Natural killer cell (primary cell): Measurements from ENCODE around the gene CASP9. TPM values are rescaled to one million over a fixed set of nuclear protein-coding genes. Genes with fewer than 3 reads are reported as not detected.

ENCODE experiments used
- ATAC-seq, 3 donors: fragments of 150-1000 bp in 2 of 3; fragments of 200-7000 bp in 1 of 3; cut with Tn5 transposase; 1 replicate in 1 of 3; 2 replicates in 2 of 3; pipeline ENCODE4 v1.10.0; 2021; ENCODE audit warnings: mild to moderate bottlenecking in 2 of 3, moderate library complexity in 2 of 3
- DNase-seq, 2 donors: peaks; one replicate each; pipeline versions ENCODE4 v3.0.0 to v3.0.0-alpha.2; 2013 to 2021; ENCODE audit warnings: mixed read lengths in 1 of 2
- H3K27ac ChIP-seq: one replicate; pipeline ENCODE4 v1.5.1; 2013; ENCODE audit warnings: mild to moderate bottlenecking, low read length
- H3K27me3 ChIP-seq: one replicate; pipeline ENCODE4 v1.6.1; 2013; ENCODE audit warnings: low read length; ENCODE audit not compliant: control insufficient read depth, insufficient read depth
- H3K36me3 ChIP-seq: one replicate; pipeline ENCODE4 v1.6.1; 2013; ENCODE audit warnings: low read length; ENCODE audit not compliant: control insufficient read depth, insufficient read depth
- H3K4me1 ChIP-seq: one replicate; pipeline ENCODE4 v1.6.1; 2013; ENCODE audit warnings: low read length; ENCODE audit not compliant: control insufficient read depth, insufficient read depth
- H3K4me3 ChIP-seq: one replicate; pipeline ENCODE4 v1.5.1; 2013; ENCODE audit warnings: low read length
- H3K9me3 ChIP-seq: one replicate; pipeline ENCODE4 v1.6.1; 2013; ENCODE audit warnings: low read length; ENCODE audit not compliant: control insufficient read depth, insufficient read depth
- H3K27ac Mint-ChIP-seq, 2 donors: one replicate each; pipeline ENCODE4 v1.8.0; 2022; ENCODE audit warnings: mild to moderate bottlenecking in 2 of 2, mixed read lengths in 2 of 2, moderate library complexity in 1 of 2
- H3K27me3 Mint-ChIP-seq, 2 donors: one replicate each; pipeline ENCODE4 v1.8.0; 2022; ENCODE audit warnings: low read depth in 2 of 2, mixed read lengths in 2 of 2
- H3K36me3 Mint-ChIP-seq: one replicate; pipeline ENCODE4 v1.8.0; 2022; ENCODE audit warnings: mixed read lengths
- H3K4me1 Mint-ChIP-seq, 2 donors: one replicate each; pipeline ENCODE4 v1.8.0; 2022; ENCODE audit warnings: mixed read lengths in 2 of 2
- H3K4me3 Mint-ChIP-seq: one replicate; pipeline ENCODE4 v1.8.0; 2022; ENCODE audit warnings: mild to moderate bottlenecking, moderate library complexity, mixed read lengths
- H3K9me3 Mint-ChIP-seq, 2 donors: one replicate each; pipeline ENCODE4 v1.8.0; 2022; ENCODE audit warnings: mixed read lengths in 2 of 2
- WGBS: methylation state at CpG from one replicate; pipeline ENCODE4 v1.1.7; 2013; ENCODE audit warnings: missing lambda C conversion rate; ENCODE audit not compliant: insufficient coverage; 5-methylcytosine and 5-hydroxymethylcytosine counted together
- intact Hi-C: fragments of 100-400 bp; cut with micrococcal nuclease; formaldehyde crosslinking; loops from one replicate; pipeline ENCODE4 v1.14.2; 2022
- total RNA-seq, 4 donors: library from RNA; stranded (reverse); fragments of 120-200 nt in 1 of 4; gene quantifications; one replicate each; pipeline versions ENCODE4 v1.2.3 to v1.2.4, GENCODE V29; 2013 to 2022
- TF ChIP-seq, protein P1 (sequence below): fragments of 200-600 bp; IDR thresholded peaks from one replicate; pipeline ENCODE4 v1.8.0; 2022; ENCODE audit warnings: antibody characterized with exemption

CASP9 gene
- total RNA-seq, 3 donors from 2014 or later (not counting 1 experiment from before 2014, with no cell fraction given) = 13.4 to 20.5 (median 13.5) TPM

DNA sequence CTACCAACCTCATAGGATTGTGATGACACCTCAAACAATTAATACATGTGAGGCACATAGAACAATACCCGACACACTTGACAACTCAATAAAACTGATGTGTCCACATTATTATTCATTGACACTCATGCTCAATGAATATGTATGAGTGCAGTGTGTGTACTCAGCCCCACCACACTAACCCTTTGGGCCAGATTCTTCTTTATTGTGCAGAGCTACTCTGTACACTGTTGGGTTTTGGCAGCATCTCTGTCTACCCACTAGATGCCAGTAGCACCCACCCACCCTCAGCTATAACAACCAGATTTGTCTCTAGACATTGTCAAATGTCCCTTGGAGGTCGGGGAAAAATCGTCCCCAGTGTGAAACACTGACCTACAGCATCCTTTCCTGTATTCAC, 10.1 kb downstream of the CASP9 start:
- Histone ChIP-seq H3K9me3 (no peaks in the 10 kb centered on the region), H3K4me3 (no peak overlapping the region), H3K27me3 (no peaks in the 10 kb centered on the region), H3K36me3 (peaks cover 10% of the 10 kb centered on the region), H3K4me1 (no peaks in the 10 kb centered on the region), H3K27ac (no peak overlapping the region)
- intact Hi-C loops = no loop called here
- Mint-ChIP-seq H3K9me3 (no peaks in the 10 kb centered on the region), H3K36me3 (peaks cover 12% of the 10 kb centered on the region), H3K27me3 (no peaks in the 10 kb centered on the region), H3K27ac (no peak overlapping the region), H3K4me1 (peaks cover 13 to 17% of the 10 kb centered on the region in 2 donors), H3K4me3 (no peak overlapping the region)
- DNase-seq = no peak
- ATAC-seq = no peak
- TF ChIP-seq, protein P1, sequence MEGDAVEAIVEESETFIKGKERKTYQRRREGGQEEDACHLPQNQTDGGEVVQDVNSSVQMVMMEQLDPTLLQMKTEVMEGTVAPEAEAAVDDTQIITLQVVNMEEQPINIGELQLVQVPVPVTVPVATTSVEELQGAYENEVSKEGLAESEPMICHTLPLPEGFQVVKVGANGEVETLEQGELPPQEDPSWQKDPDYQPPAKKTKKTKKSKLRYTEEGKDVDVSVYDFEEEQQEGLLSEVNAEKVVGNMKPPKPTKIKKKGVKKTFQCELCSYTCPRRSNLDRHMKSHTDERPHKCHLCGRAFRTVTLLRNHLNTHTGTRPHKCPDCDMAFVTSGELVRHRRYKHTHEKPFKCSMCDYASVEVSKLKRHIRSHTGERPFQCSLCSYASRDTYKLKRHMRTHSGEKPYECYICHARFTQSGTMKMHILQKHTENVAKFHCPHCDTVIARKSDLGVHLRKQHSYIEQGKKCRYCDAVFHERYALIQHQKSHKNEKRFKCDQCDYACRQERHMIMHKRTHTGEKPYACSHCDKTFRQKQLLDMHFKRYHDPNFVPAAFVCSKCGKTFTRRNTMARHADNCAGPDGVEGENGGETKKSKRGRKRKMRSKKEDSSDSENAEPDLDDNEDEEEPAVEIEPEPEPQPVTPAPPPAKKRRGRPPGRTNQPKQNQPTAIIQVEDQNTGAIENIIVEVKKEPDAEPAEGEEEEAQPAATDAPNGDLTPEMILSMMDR = no peak
- WGBS = 93% methylated on average over 3 of the region's 3 CpGs

DNA sequence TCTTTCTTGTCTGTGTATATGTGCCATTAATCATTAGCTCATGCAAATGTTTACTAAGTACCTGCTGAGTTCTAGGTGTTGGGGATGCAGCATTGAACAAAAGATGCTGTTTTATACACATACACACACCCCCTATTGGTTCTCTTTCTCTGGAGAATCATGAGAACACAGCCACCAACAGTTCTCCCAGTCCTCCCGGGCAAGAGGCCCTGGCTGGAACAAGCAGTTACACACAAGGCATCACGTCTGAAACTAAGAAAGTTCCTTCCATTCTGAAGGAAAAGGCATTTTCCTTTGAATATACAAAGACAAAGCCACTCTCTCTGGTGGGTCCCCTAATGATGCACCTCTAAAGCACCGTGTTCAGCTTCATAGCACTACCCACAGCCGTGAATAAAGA, 10.8 kb downstream of the CASP9 start:
- DNase-seq = no peak
- Mint-ChIP-seq H3K36me3 (peaks cover 12% of the 10 kb centered on the region), H3K4me3 (no peak overlapping the region)

DNA sequence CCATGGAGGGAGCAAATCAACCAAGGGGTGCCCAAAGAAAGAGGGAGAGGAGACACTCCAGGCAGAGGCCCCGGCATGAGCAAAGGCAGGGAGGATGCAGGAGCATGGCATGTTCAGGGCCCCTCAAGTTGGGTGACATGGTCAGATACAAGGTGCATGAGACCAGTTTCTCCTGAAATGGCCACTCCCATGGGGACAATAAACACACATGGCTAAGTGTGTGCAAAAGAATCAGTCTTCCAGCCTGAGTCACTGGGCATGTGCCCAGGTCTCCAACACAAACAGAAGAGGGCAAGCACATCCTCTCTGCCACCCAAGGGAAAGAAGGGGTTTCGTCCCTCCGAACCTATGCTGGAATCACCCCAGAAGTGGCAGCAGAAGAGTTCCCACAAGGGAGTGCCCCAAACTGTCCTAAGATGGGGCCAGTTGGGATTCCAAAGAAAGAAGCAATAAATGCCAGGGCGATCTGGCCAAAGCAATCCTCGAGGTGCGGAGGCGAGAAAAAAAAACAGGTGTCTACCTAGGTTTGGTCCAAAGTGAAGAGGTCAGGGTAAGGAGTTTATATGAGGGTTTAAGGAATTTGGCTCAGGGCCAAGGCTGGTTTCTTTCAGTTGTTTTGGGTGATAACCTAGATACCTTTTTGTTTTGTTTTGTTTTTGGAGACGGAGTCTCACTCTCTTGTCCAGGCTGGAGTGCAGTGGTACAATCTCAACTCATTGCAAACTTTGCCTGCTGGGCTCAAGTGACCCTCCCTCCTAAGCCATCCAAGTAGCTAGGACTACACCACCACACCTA, 13.2 kb downstream of the CASP9 start:
- no peaks in the 10 kb centered on the region for H3K9me3 Mint-ChIP-seq
- H3K27ac Mint-ChIP-seq = no peak overlapping the region
- WGBS = 97% methylated on average over 8 of the region's 8 CpGs

More for the DNA sequence above, 10.8 kb downstream of the CASP9 start:
- Mint-ChIP-seq H3K9me3 (no peaks in the 10 kb centered on the region), H3K27me3 (no peaks in the 10 kb centered on the region), H3K4me1 (peaks cover 13 to 18% of the 10 kb centered on the region in 2 donors), H3K27ac (no peak overlapping the region)
- Histone ChIP-seq H3K27me3 (no peaks in the 10 kb centered on the region), H3K36me3 (peaks cover 10% of the 10 kb centered on the region), H3K4me3 (no peak overlapping the region), H3K4me1 (no peaks in the 10 kb centered on the region), H3K27ac (no peak overlapping the region), H3K9me3 (no peaks in the 10 kb centered on the region)
- intact Hi-C loops = no loop called here
- ATAC-seq = no peak
- WGBS = 92% methylated on average over 4 of the region's 4 CpGs
- TF ChIP-seq, protein P1 = no peak

More for the DNA sequence above, 13.2 kb downstream of the CASP9 start:
- Histone ChIP-seq H3K36me3 (peaks cover 13% of the 10 kb centered on the region), H3K4me1 (no peaks in the 10 kb centered on the region), H3K9me3 (no peaks in the 10 kb centered on the region), H3K27me3 (no peaks in the 10 kb centered on the region), H3K27ac (no peak overlapping the region), H3K4me3 (no peak overlapping the region)
- Mint-ChIP-seq H3K4me1 (peaks cover 13 to 18% of the 10 kb centered on the region in 2 donors), H3K4me3 (no peak overlapping the region), H3K36me3 (no peaks in the 10 kb centered on the region), H3K27me3 (no peaks in the 10 kb centered on the region)
- ATAC-seq = no peak
- no peak for DNase-seq
- TF ChIP-seq, protein P1 = no peak
- intact Hi-C loops = no loop called here
